GM12872 (cell line): Measurements from ENCODE around the gene GSG1L.

Source experiments
- TF ChIP-seq, protein P1 (sequence below): IDR thresholded peaks from 3 replicates; pipeline ENCODE4 v1.5.1; 2011; ENCODE audit warnings: low read depth, mild to moderate bottlenecking, low read length, moderate library complexity; ENCODE audit not compliant: insufficient read depth

Gene GSG1L

DNA sequence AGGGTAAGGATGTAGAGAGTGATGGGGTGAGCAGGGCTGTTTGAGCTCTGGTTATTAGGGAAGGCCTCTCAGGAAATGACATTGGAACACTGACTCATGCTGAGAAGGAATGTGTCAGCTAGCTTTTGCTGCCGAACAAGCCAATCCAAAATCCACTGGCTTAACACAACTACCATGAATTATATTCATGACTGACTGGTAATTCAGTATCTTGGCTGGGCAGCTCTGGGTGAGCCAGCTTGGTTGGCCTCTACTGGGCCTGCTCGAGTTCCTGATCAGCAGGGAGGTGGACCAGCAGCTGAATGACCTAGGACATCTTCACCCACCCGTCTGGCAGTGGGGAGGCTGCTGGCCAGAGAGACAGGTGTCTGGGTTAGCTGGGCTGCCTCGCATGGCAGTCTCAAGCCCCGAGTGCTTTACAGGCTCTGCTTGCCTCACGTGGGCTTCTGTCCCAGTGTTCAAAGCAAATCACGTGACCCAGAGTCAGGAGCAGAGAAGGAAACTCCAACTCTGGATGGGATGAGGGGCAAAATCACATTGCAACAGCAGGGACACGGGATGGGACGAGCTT is 304.1 kb downstream of the GSG1L start:
- TF ChIP-seq, protein P1, sequence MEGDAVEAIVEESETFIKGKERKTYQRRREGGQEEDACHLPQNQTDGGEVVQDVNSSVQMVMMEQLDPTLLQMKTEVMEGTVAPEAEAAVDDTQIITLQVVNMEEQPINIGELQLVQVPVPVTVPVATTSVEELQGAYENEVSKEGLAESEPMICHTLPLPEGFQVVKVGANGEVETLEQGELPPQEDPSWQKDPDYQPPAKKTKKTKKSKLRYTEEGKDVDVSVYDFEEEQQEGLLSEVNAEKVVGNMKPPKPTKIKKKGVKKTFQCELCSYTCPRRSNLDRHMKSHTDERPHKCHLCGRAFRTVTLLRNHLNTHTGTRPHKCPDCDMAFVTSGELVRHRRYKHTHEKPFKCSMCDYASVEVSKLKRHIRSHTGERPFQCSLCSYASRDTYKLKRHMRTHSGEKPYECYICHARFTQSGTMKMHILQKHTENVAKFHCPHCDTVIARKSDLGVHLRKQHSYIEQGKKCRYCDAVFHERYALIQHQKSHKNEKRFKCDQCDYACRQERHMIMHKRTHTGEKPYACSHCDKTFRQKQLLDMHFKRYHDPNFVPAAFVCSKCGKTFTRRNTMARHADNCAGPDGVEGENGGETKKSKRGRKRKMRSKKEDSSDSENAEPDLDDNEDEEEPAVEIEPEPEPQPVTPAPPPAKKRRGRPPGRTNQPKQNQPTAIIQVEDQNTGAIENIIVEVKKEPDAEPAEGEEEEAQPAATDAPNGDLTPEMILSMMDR = no peak

GRCh38 chr16:27758544-27758943 is 305.0 kb downstream of the GSG1L start:
- TF ChIP-seq, protein P1 = no peak

DNA sequence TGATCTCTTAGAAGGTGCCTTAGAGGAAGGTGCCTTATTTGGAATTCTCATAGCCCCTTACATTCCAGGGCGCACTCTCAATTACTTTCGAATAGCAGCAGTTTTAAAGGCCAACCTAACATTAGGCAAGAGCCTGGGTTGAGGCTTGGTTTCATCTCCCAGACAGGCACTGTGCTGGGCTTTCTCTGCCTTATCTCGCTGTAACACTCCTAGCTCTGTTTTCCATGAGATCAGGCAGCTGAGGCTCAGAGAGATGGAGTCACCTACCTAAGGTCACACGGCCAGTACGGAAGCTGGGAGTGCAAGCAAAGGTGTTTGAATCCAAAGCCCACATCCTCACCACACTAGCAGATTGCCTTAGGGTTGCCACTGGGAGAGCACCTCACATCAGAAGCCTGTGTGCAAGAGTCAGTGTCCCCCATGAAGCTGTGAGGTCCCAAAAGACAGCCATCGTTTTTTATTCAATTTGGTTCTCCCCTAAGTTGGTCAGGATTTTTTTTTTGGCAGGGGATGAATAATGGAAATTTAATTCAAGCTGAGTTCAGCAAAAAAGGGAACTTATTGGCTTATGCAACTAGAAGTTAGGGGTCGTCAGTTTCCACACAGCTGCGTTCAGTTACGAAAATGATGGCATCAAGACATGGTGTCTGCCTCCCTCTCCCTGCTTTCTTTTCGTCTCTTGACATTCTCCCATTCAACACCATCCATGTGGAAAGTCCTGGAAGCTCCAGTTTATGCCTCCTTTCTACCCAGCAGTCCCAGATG is 307.1 kb downstream of the GSG1L start:
- TF ChIP-seq, protein P1 = no peak

DNA sequence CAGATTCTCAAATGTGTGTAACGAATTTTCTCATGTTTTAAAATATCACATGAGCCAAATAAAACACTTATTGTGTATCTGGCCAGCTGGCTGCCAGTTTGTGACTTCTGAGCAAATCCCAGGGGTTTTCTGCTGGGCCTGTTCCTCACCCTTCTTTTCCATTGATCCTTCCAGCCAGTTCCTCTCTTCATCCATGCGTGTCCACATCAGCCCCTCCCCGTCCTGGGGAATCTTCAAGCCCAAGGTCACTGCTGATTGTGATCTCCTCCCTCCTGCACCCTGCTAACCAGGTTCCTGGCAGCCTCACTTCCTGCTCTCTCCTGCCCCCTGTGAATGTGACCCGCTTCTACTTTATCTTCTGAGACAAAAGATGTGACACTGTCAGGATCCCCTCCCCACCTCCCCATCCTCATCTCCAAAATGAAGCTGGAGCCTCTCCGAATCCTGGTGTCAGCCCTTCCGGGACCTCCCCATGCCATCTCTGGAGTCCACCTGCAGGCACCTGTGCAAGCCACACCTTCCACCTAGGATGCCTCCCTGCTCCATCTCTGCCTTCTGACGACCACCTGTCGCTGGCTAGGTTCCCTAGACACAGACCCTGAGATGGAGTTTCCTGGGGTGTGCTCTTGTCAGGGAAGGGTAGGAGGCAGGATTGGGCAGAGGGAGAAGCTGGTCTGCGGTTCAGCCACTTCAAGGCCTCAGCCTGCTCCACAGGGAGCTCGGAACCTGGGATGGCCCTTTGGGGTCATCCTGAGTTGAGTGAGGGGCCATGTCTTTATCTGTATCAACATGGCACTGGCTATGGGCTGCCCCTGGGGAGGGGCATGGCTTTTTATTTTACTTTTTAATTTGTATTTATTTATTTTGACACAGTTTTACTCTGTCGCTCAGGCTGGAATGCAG is 308.5 kb downstream of the GSG1L start:
- TF ChIP-seq, protein P1 = no peak

DNA sequence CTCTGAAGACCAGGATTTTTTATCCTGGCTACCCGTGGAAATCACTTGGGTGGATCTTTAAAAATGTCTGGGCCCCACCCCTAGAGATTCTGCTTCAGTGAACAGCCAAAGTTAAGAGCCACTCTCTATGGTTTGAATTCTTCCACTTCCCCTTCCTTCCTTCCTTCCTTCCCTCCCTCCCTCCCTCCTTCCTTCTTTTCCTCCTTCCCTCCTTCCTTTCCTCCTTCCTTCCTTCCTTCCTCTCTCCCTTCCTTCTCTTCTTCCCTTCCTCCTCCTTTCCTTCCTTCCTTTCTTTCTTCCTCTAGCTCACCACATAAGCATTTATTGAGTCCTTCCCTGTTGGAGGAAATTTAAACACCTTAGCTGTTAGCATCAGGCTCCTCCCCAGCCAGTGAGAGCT is 310.0 kb downstream of the GSG1L start:
- TF ChIP-seq, protein P1 = no peak

DNA sequence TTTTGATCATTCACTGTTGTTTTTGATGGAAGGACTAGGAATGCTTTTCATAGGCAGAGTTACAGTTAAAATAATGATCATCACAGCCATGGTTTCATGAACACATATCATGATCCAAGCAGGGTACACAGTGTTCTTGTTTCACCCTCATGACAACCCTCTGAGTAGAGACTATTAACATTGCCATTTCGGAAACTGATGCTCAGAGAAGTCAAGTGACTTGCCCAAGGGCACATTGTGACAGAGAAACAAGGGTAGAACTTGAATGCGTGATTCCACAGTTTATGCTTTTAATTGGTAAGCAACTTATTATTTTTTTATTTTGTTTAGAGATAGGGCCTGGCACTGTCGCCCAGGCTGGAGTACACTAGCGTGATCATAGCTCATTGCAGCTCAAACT is 311.3 kb downstream of the GSG1L start:
- TF ChIP-seq, protein P1 = no peak

GRCh38 chr16:27751676-27752075 is 311.8 kb downstream of the GSG1L start:
- TF ChIP-seq, protein P1 = no peak
